Kidney (tissue), 14 donors: ENCODE data around the gene CAMKMT. TPM values are rescaled to one million over a fixed set of nuclear protein-coding genes. Genes with fewer than 3 reads are reported as not detected.
A peak's percentile ranks its signal among the peaks of the same experiment; 100 is the strongest.
"Not testable (repeated sequence)": the region's sequence is repeated elsewhere in the genome, so short reads cannot be mapped to it uniquely, and the experiment has no call there.

Experiments used
- DNase-seq, 5 donors: peaks; one replicate each; pipeline ENCODE4 v3.0.0-alpha.2; 2013 to 2020
- FAIRE-seq: peaks from 2 replicates; lab custom pipeline; 2012; peaks lifted over from hg19 to GRCh38; lab: Jason Lieb, UNC
- H3K27ac ChIP-seq, 2 donors: one replicate each; pipeline ENCODE4 v1.7.0; 2013; ENCODE audit warnings: low read depth in 2 of 2, low read length in 2 of 2, inconsistent platforms in 1 of 2
- H3K27me3 ChIP-seq: one replicate; pipeline ENCODE4 v1.7.1; 2013; ENCODE audit warnings: low read length, inconsistent platforms; ENCODE audit not compliant: control insufficient read depth, insufficient read depth
- H3K36me3 ChIP-seq, 3 donors: one replicate each; pipeline versions ENCODE4 v1.7.0 to v1.7.1; 2013; ENCODE audit warnings: low read length in 3 of 3, control low read depth in 1 of 3, inconsistent platforms in 1 of 3; ENCODE audit not compliant: insufficient read depth in 3 of 3, control insufficient read depth in 2 of 3
- H3K4me1 ChIP-seq, 3 donors: one replicate each; pipeline versions ENCODE4 v1.7.0 to v1.7.1; 2013; ENCODE audit warnings: low read length in 3 of 3, inconsistent platforms in 1 of 3, low read depth in 1 of 3; ENCODE audit not compliant: control insufficient read depth in 2 of 3, insufficient read depth in 2 of 3
- H3K4me3 ChIP-seq, 3 donors: one replicate each; pipeline versions ENCODE4 v1.7.0 to v1.8.1; 2013; ENCODE audit warnings: low read length in 3 of 3, control low read depth in 1 of 3, inconsistent platforms in 1 of 3
- H3K9ac ChIP-seq, 3 donors: one replicate each; pipeline versions ENCODE4 v1.7.0 to v1.7.1; 2013; ENCODE audit warnings: low read length in 3 of 3, control low read depth in 1 of 3, inconsistent platforms in 1 of 3
- H3K9me3 ChIP-seq, 3 donors: one replicate each; pipeline versions ENCODE4 v1.7.0 to v1.7.1; 2013; ENCODE audit warnings: low read length in 3 of 3, control low read depth in 1 of 3, inconsistent platforms in 1 of 3; ENCODE audit not compliant: control insufficient read depth in 2 of 3, insufficient read depth in 1 of 3
- CTCF ChIP-seq: IDR thresholded peaks from 3 replicates; pipeline ENCODE4 v1.5.1; 2012; ENCODE audit warnings: mild to moderate bottlenecking, moderate library complexity, borderline replicate concordance; ENCODE audit not compliant: insufficient read depth; ENCODE audit errors: extremely low read depth
- intact Hi-C: fragments of 100-400 bp; cut with DNase I; formaldehyde crosslinking; loops from one replicate; pipeline ENCODE4 v1.11.1; 2022
- polyA plus RNA-seq: library from polyadenylated mRNA; stranded (reverse); fragments of 350-450 nt; fragmentation: Illumina TruSeq; extraction: RNeasy Lipid Tissue Mini Kit (QIAGEN cat#74804); gene quantifications from one replicate; pipeline ENCODE4 v1.2.3, GENCODE V29; 2014; ENCODE audit warnings: low read depth, low replicate concordance; ENCODE audit not compliant: insufficient read depth
- total RNA-seq: library from RNA; stranded (reverse); fragmentation: NEBNext Ultra II Directional; extraction: Animal tissue kit (Norgen Biotek cat#: 25700); gene quantifications from one replicate; pipeline ENCODE4 v1.2.1, GENCODE V29; 2021
- donor health status: control.
- donor health status: control.
- donor health status: control.
- donor health status: control.
- donor health status: control.
- donor health status: DM: yes; HTN: yes; CAD: no.
- donor health status: Normal renal cell carcinoma (clear cell type).

The CAMKMT gene
- total and polyA plus RNA-seq, 2 donors from 2014 or later = 9.9 to 14.5 TPM

GRCh38 chr2:44377486-44377885 is 15.7 kb downstream of the CAMKMT start:
- H3K4me1 ChIP-seq = peaks cover 0 to 4% (median 0%) of the 10 kb centered on the region in 3 donors
- DNase-seq = no peak
- no peak overlapping the region for H3K4me3 ChIP-seq
- intact Hi-C loops = no loop called here
- H3K27ac ChIP-seq = no peak overlapping the region
- no peaks in the 10 kb centered on the region for H3K27me3 ChIP-seq
- H3K36me3 ChIP-seq = no peaks in the 10 kb centered on the region
- no peak for TF ChIP-seq CTCF
- no peak for FAIRE-seq
- no peak overlapping the region for H3K9ac ChIP-seq
- no peaks in the 10 kb centered on the region for H3K9me3 ChIP-seq

GRCh38 chr2:44385226-44385625 is 23.5 kb downstream of the CAMKMT start:
- H3K27me3 ChIP-seq, FAIRE-seq, H3K4me1 ChIP-seq, H3K4me3 ChIP-seq, DNase-seq, H3K27ac ChIP-seq, intact Hi-C loops, H3K9me3 ChIP-seq, H3K36me3 ChIP-seq, H3K9ac ChIP-seq: not testable (repeated sequence)

GRCh38 chr2:44388877-44389276 is 27.1 kb downstream of the CAMKMT start:
- Histone ChIP-seq H3K27ac (no peak overlapping the region), H3K9ac (no peak overlapping the region), H3K9me3 (no peaks in the 10 kb centered on the region), H3K36me3 (no peaks in the 10 kb centered on the region), H3K27me3 (no peaks in the 10 kb centered on the region), H3K4me3 (no peak overlapping the region), H3K4me1 (no peaks in the 10 kb centered on the region)
- intact Hi-C loops = no loop called here
- no peak for FAIRE-seq
- TF ChIP-seq CTCF = no peak
- peak in 1 of 5 donors; percentile 18 for DNase-seq

GRCh38 chr2:44389895-44390294 is 28.1 kb downstream of the CAMKMT start:
- Histone ChIP-seq H3K27me3 (no peaks in the 10 kb centered on the region), H3K27ac (no peak overlapping the region), H3K4me3 (no peak overlapping the region), H3K9me3 (no peaks in the 10 kb centered on the region), H3K36me3 (no peaks in the 10 kb centered on the region), H3K9ac (no peak overlapping the region), H3K4me1 (no peaks in the 10 kb centered on the region)
- intact Hi-C loops = loop anchor here (10.0 kb wide), 1 partner anchor 565 kb away; no protein-coding TSS in a partner anchor
- DNase-seq = no peak
- FAIRE-seq = no peak
- no peak for TF ChIP-seq CTCF
